ENCODE results near the gene TMEM204. TPM values are rescaled to one million over a fixed set of nuclear protein-coding genes. Genes with fewer than 3 reads are reported as not detected.

The TMEM204 gene
- total RNA-seq, 4 donors from 2014 or later = 9.4 to 22.5 (median 13.3) TPM

- in situ Hi-C loops (cut with MboI; ENCODE audit: low pct_ligation_motif_present in 1 of 4, low pct_unique_long_range_greater_than_20kb in 1 of 4, low sequenced_read_pairs in 3 of 4) (no loop called here), intact Hi-C loops (cut with DNase I; ENCODE audit: low total_unique reads) (no loop called here)
- no peak for TF ChIP-seq EP300 (IDR thresholded peaks at IDR 0.05; ENCODE audit: low read depth)
- no peak for TF ChIP-seq POLR2A (IDR thresholded peaks at IDR 0.05)
- TF ChIP-seq POLR2AphosphoS5 (IDR thresholded peaks at IDR 0.05) = no peak
- TF ChIP-seq CTCF (IDR thresholded peaks at IDR 0.05) = no peak
- Histone ChIP-seq H3K27ac (peak overlapping the region in 2 of 4 donors; percentile 4 to 97), H3K36me3 (no peaks in the 10 kb centered on the region), H3K4me1 (peaks cover 4 to 38% (median 18%) of the 10 kb centered on the region in 4 donors), H3K9me3 (no peaks in the 10 kb centered on the region), H3K4me3 (peak overlapping the region in 1 of 4 donors; percentile 53), H3K27me3 (no peaks in the 10 kb centered on the region)
- 84% methylated on average over 18 of the region's 27 CpGs; no CpG with 5 or more reads in 1 of the 2 donors for WGBS, 2 donors (ENCODE audit: low coverage in 1 of 2)
- DNase-seq = no peak
These were observed 3.7 kb downstream of the TMEM204 start for GRCh38 chr16:1537138-1537577.

GRCh38 chr16:1537763-1538289, 4.4 kb downstream of the TMEM204 start:
- peaks cover 3 to 31% (median 14%) of the 10 kb centered on the region in 4 donors for H3K4me1 ChIP-seq
- H3K4me3 ChIP-seq = no peak overlapping the region
- no peaks in the 10 kb centered on the region for H3K27me3 ChIP-seq
- 75% methylated on average over 26 of the region's 26 CpGs; no CpG with 5 or more reads in 1 of the 2 donors for WGBS, 2 donors (ENCODE audit: low coverage in 1 of 2)
- no peak for DNase-seq
- peak overlapping the region in 2 of 4 donors; percentile 4 to 16 for H3K27ac ChIP-seq
- intact Hi-C loops (cut with DNase I; ENCODE audit: low total_unique reads) = no loop called here
- H3K9me3 ChIP-seq = no peaks in the 10 kb centered on the region
- no peak for TF ChIP-seq EP300 (IDR thresholded peaks at IDR 0.05; ENCODE audit: low read depth)
- TF ChIP-seq POLR2A (IDR thresholded peaks at IDR 0.05) = no peak
- TF ChIP-seq POLR2AphosphoS5 (IDR thresholded peaks at IDR 0.05) = no peak
- no peak for TF ChIP-seq CTCF (IDR thresholded peaks at IDR 0.05)
- in situ Hi-C loops (cut with MboI; ENCODE audit: low pct_ligation_motif_present in 1 of 4, low pct_unique_long_range_greater_than_20kb in 1 of 4, low sequenced_read_pairs in 3 of 4) = no loop called here
- H3K36me3 ChIP-seq = no peaks in the 10 kb centered on the region

- no peaks in the 10 kb centered on the region for H3K27me3 ChIP-seq
- peak overlapping the region in 1 of 4 donors; percentile 4 for H3K27ac ChIP-seq
- intact Hi-C loops (cut with DNase I; ENCODE audit: low total_unique reads) (no loop called here), in situ Hi-C loops (cut with MboI; ENCODE audit: low pct_ligation_motif_present in 1 of 4, low pct_unique_long_range_greater_than_20kb in 1 of 4, low sequenced_read_pairs in 3 of 4) (no loop called here)
- no peak overlapping the region for H3K4me3 ChIP-seq
- no peaks in the 10 kb centered on the region for H3K9me3 ChIP-seq
- H3K36me3 ChIP-seq = no peaks in the 10 kb centered on the region
- WGBS, 2 donors (ENCODE audit: low coverage in 1 of 2) = 84% methylated on average over 22 of the region's 22 CpGs; no CpG with 5 or more reads in 1 of the 2 donors
- no peak for DNase-seq
- TF ChIP-seq EP300 (IDR thresholded peaks at IDR 0.05; ENCODE audit: low read depth) (no peak), CTCF (IDR thresholded peaks at IDR 0.05) (no peak), POLR2AphosphoS5 (IDR thresholded peaks at IDR 0.05) (no peak), POLR2A (IDR thresholded peaks at IDR 0.05) (no peak)
- peaks cover 3 to 25% (median 15%) of the 10 kb centered on the region in 4 donors for H3K4me1 ChIP-seq
These were observed 5.5 kb downstream of the TMEM204 start for GRCh38 chr16:1538804-1539520.

GRCh38 chr16:1539720-1540555, 6.5 kb downstream of the TMEM204 start:
- intact Hi-C loops (cut with DNase I; ENCODE audit: low total_unique reads) = no loop called here
- H3K4me3 ChIP-seq = no peak overlapping the region
- no peak for DNase-seq
- H3K36me3 ChIP-seq = no peaks in the 10 kb centered on the region
- TF ChIP-seq POLR2A (IDR thresholded peaks at IDR 0.05) (no peak), EP300 (IDR thresholded peaks at IDR 0.05; ENCODE audit: low read depth) (no peak), CTCF (IDR thresholded peaks at IDR 0.05) (no peak)
- no peaks in the 10 kb centered on the region for H3K9me3 ChIP-seq
- H3K27ac ChIP-seq = no peak overlapping the region
- in situ Hi-C loops (cut with MboI; ENCODE audit: low pct_ligation_motif_present in 1 of 4, low pct_unique_long_range_greater_than_20kb in 1 of 4, low sequenced_read_pairs in 3 of 4) = no loop called here
- H3K4me1 ChIP-seq = peaks cover 4 to 31% (median 19%) of the 10 kb centered on the region in 4 donors
- no peaks in the 10 kb centered on the region for H3K27me3 ChIP-seq
- 80 to 92% methylated on average over 5 to 34 of the region's 35 CpGs for WGBS, 2 donors (ENCODE audit: low coverage in 1 of 2)

Data from transverse colon (tissue), 4 donors.